ENCODE results near the gene HAL. TPM values are rescaled to one million over a fixed set of nuclear protein-coding genes. Genes with fewer than 3 reads are reported as not detected.

Gene HAL
- total and polyA plus RNA-seq, 4 donors = 62.4 to 174 (median 119) TPM

- Histone ChIP-seq H3K4me3 (ENCODE audit: low read depth in 1 of 3, low read length in 3 of 3) (no peak overlapping the region), H3K27ac (ENCODE audit: low read depth in 1 of 2, low read length in 2 of 2) (no peak overlapping the region), H3K9ac (ENCODE audit: low read depth in 1 of 2, low read length in 2 of 2) (no peak overlapping the region), H3K36me3 (ENCODE audit: control insufficient read depth in 4 of 4, insufficient read depth in 3 of 4, low read depth in 1 of 4, low read length in 3 of 4) (peaks cover 4 to 38% (median 18%) of the 10 kb centered on the region in 4 donors), H3K9me3 (ENCODE audit: control insufficient read depth in 4 of 4, low read length in 3 of 4) (no peaks in the 10 kb centered on the region), H3K27me3 (ENCODE audit: control insufficient read depth in 4 of 4, insufficient read depth in 4 of 4, low read length in 3 of 4) (no peaks in the 10 kb centered on the region), H3K4me1 (ENCODE audit: control insufficient read depth in 4 of 4, insufficient read depth in 4 of 4, low read length in 3 of 4) (no peaks in the 10 kb centered on the region)
- WGBS = 98% methylated on average over 4 of the region's 4 CpGs
- TF ChIP-seq RXRA (IDR thresholded peaks at IDR 0.05) = no peak
- no peak for TF ChIP-seq FOXA2 (IDR thresholded peaks at IDR 0.05)
- TF ChIP-seq HNF4G (IDR thresholded peaks at IDR 0.05) = no peak
- no peak for TF ChIP-seq ZBTB33 (IDR thresholded peaks at IDR 0.05)
- TF ChIP-seq ATF3 (IDR thresholded peaks at IDR 0.05) = no peak
- no peak for TF ChIP-seq JUND (IDR thresholded peaks at IDR 0.05)
- TF ChIP-seq, protein P1, sequence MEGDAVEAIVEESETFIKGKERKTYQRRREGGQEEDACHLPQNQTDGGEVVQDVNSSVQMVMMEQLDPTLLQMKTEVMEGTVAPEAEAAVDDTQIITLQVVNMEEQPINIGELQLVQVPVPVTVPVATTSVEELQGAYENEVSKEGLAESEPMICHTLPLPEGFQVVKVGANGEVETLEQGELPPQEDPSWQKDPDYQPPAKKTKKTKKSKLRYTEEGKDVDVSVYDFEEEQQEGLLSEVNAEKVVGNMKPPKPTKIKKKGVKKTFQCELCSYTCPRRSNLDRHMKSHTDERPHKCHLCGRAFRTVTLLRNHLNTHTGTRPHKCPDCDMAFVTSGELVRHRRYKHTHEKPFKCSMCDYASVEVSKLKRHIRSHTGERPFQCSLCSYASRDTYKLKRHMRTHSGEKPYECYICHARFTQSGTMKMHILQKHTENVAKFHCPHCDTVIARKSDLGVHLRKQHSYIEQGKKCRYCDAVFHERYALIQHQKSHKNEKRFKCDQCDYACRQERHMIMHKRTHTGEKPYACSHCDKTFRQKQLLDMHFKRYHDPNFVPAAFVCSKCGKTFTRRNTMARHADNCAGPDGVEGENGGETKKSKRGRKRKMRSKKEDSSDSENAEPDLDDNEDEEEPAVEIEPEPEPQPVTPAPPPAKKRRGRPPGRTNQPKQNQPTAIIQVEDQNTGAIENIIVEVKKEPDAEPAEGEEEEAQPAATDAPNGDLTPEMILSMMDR (IDR thresholded peaks at IDR 0.05; ENCODE audit: low read depth, low read length, missing input control) = no peak
- TF ChIP-seq, protein P2, sequence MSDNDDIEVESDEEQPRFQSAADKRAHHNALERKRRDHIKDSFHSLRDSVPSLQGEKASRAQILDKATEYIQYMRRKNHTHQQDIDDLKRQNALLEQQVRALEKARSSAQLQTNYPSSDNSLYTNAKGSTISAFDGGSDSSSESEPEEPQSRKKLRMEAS (IDR thresholded peaks at IDR 0.05) = no peak
- no peak for TF ChIP-seq FOXA1 (IDR thresholded peaks at IDR 0.05)
- no peak for DNase-seq (ENCODE audit: low spot score)
Measured at GRCh38 chr12:96025518-96025917, 29.4 kb upstream of the HAL start.

- Histone ChIP-seq H3K27ac (ENCODE audit: low read depth in 1 of 2, low read length in 2 of 2) (no peak overlapping the region), H3K9ac (ENCODE audit: low read depth in 1 of 2, low read length in 2 of 2) (no peak overlapping the region), H3K4me3 (ENCODE audit: low read depth in 1 of 3, low read length in 3 of 3) (no peak overlapping the region), H3K36me3 (ENCODE audit: control insufficient read depth in 4 of 4, insufficient read depth in 3 of 4, low read depth in 1 of 4, low read length in 3 of 4) (peaks cover 7 to 35% (median 16%) of the 10 kb centered on the region in 4 donors), H3K9me3 (ENCODE audit: control insufficient read depth in 4 of 4, low read length in 3 of 4) (no peaks in the 10 kb centered on the region), H3K4me1 (ENCODE audit: control insufficient read depth in 4 of 4, insufficient read depth in 4 of 4, low read length in 3 of 4) (no peaks in the 10 kb centered on the region), H3K27me3 (ENCODE audit: control insufficient read depth in 4 of 4, insufficient read depth in 4 of 4, low read length in 3 of 4) (no peaks in the 10 kb centered on the region)
- DNase-seq (ENCODE audit: low spot score) = no peak
- 87% methylated on average over 3 of the region's 3 CpGs for WGBS
- TF ChIP-seq FOXA1 (IDR thresholded peaks at IDR 0.05) (no peak), ZBTB33 (IDR thresholded peaks at IDR 0.05) (no peak), RAD21 (IDR thresholded peaks at IDR 0.05) (no peak), TAF1 (conservative IDR thresholded peaks at IDR 0.05) (no peak), SP1 (IDR thresholded peaks at IDR 0.05) (no peak), YY1 (IDR thresholded peaks at IDR 0.05) (no peak), FOXA2 (IDR thresholded peaks at IDR 0.05) (no peak), HNF4G (IDR thresholded peaks at IDR 0.05) (no peak), JUND (IDR thresholded peaks at IDR 0.05) (no peak), EGR1 (IDR thresholded peaks at IDR 0.05; ENCODE audit: low read depth in 2 of 2) (no peak), GABPA (IDR thresholded peaks at IDR 0.05 in 1 of 2, conservative IDR thresholded peaks at IDR 0.05 in 1 of 2) (no peak), NR2F2 (IDR thresholded peaks at IDR 0.05) (no peak), HNF4A (conservative IDR thresholded peaks at IDR 0.05) (no peak), RXRA (IDR thresholded peaks at IDR 0.05) (no peak)
- TF ChIP-seq, protein P1 (IDR thresholded peaks at IDR 0.05; ENCODE audit: low read depth, low read length, missing input control) = no peak
- TF ChIP-seq, protein P2 (IDR thresholded peaks at IDR 0.05) = no peak
- TF ChIP-seq, protein P3, sequence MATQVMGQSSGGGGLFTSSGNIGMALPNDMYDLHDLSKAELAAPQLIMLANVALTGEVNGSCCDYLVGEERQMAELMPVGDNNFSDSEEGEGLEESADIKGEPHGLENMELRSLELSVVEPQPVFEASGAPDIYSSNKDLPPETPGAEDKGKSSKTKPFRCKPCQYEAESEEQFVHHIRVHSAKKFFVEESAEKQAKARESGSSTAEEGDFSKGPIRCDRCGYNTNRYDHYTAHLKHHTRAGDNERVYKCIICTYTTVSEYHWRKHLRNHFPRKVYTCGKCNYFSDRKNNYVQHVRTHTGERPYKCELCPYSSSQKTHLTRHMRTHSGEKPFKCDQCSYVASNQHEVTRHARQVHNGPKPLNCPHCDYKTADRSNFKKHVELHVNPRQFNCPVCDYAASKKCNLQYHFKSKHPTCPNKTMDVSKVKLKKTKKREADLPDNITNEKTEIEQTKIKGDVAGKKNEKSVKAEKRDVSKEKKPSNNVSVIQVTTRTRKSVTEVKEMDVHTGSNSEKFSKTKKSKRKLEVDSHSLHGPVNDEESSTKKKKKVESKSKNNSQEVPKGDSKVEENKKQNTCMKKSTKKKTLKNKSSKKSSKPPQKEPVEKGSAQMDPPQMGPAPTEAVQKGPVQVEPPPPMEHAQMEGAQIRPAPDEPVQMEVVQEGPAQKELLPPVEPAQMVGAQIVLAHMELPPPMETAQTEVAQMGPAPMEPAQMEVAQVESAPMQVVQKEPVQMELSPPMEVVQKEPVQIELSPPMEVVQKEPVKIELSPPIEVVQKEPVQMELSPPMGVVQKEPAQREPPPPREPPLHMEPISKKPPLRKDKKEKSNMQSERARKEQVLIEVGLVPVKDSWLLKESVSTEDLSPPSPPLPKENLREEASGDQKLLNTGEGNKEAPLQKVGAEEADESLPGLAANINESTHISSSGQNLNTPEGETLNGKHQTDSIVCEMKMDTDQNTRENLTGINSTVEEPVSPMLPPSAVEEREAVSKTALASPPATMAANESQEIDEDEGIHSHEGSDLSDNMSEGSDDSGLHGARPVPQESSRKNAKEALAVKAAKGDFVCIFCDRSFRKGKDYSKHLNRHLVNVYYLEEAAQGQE (IDR thresholded peaks at IDR 0.05) = no peak
Measured at GRCh38 chr12:96020314-96021003, 24.3 kb upstream of the HAL start.
